Sigmoid colon (tissue), 7 donors: ENCODE measurements around the gene ABCG5. TPM values are rescaled to one million over a fixed set of nuclear protein-coding genes. Genes with fewer than 3 reads are reported as not detected.

Source experiments
- DNase-seq: peaks from one replicate; pipeline ENCODE4 v3.0.0-alpha.2; 2019
- H3K27ac ChIP-seq, 4 donors: fragments of 200-600 bp; sonication (generic); one replicate each; pipeline ENCODE4 v1.5.1; 2016 to 2019; ENCODE audit warnings: mild to moderate bottlenecking in 1 of 4
- H3K27me3 ChIP-seq, 3 donors: fragments of 200-600 bp; sonication (generic); one replicate each; pipeline ENCODE4 v1.5.1; 2019; ENCODE audit warnings: mild to moderate bottlenecking in 1 of 3
- H3K36me3 ChIP-seq, 4 donors: fragments of 200-600 bp; sonication (generic); one replicate each; pipeline ENCODE4 v1.5.1; 2016 to 2019
- H3K4me1 ChIP-seq, 4 donors: fragments of 200-600 bp; sonication (generic); one replicate each; pipeline ENCODE4 v1.5.1; 2017 to 2019
- H3K4me3 ChIP-seq, 4 donors: fragments of 200-600 bp; sonication (generic); one replicate each; pipeline ENCODE4 v1.5.1; 2017 to 2019; ENCODE audit warnings: mild to moderate bottlenecking in 2 of 4, moderate library complexity in 1 of 4
- H3K9me3 ChIP-seq, 4 donors: fragments of 200-600 bp in 3 of 4; sonication (generic) in 3 of 4; one replicate each; pipeline versions ENCODE4 v1.5.1 to v1.6.1; 2013 to 2019
- EP300 ChIP-seq, 4 donors: sonication (generic); formaldehyde crosslinking; IDR thresholded peaks; one replicate each; pipeline ENCODE4 v1.6.1; 2017; ENCODE audit warnings: antibody characterized with exemption in 4 of 4
- POLR2A ChIP-seq, 2 donors: fragments of 450-650 bp; IDR thresholded peaks; one replicate each; pipeline ENCODE4 v1.6.1; 2016; ENCODE audit warnings: antibody characterized with exemption in 2 of 2, mild to moderate bottlenecking in 2 of 2, moderate library complexity in 2 of 2
- POLR2AphosphoS5 ChIP-seq, 4 donors: sonication (generic); formaldehyde crosslinking; IDR thresholded peaks; one replicate each; pipeline ENCODE4 v1.6.1; 2017; ENCODE audit warnings: antibody characterized with exemption in 4 of 4
- WGBS, 2 donors: extraction: QIAGEN DNeasy Blood & Tissue Kit; methylation state at CpG; one replicate each; pipeline ENCODE4 v1.1.7; 2013; 5-methylcytosine and 5-hydroxymethylcytosine counted together
- intact Hi-C: fragments of 100-400 bp; cut with DNase I; formaldehyde crosslinking; loops from one replicate; pipeline ENCODE4 v1.15.1; 2023
- polyA plus RNA-seq, 3 donors: library from polyadenylated mRNA; stranded (reverse); fragments of 200-250 nt; gene quantifications; one replicate each; pipeline ENCODE4 v1.2.3, GENCODE V29; 2013
- total RNA-seq, 4 donors: library from RNA; depleted of rRNA; stranded (reverse); fragments of >200 nt; gene quantifications; one replicate each; pipeline ENCODE4 v1.1.0, GENCODE V29; 2016
- TF ChIP-seq, protein P1 (sequence below), 4 experiments: fragments of 450-650 bp in 3 of 4; fragments of 200-600 bp in 1 of 4; IDR thresholded peaks; one replicate each; pipeline ENCODE4 v1.5.1; 2016 to 2019; ENCODE audit warnings: antibody characterized with exemption in 4 of 4, mild to moderate bottlenecking in 3 of 4, moderate library complexity in 2 of 4
- donor health status: healthy with polysubstance abuse.
- donor health status: Bipolar disorder and iron deficiency.
- donor health status: healthy.

ABCG5 gene
- total and polyA plus RNA-seq, 7 donors: 0.10 to 0.23 TPM; not detected in 5

DNA sequence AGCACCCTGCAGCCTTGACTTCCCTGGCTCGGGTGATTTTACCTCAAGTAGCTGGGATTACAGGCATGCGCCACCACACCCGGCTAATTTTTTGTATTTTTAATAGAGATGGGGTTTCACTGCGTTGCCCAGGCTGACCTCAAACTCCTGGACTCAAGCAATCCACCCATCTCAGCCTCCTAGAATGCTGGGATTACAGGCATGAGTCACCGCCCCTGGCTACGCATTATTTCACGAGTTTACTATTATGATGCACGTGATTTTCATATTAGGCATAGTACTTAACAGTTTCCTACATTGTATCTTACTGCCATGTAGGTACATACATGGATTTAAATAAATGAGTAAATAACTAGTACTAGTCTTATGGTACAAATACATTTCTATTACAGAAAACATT is 60.4 kb downstream of the ABCG5 start:
- Histone ChIP-seq H3K9me3 (no peaks in the 10 kb centered on the region), H3K4me1 (peaks cover 0 to 7% (median 0%) of the 10 kb centered on the region in 4 donors), H3K4me3 (no peak overlapping the region), H3K27ac (no peak overlapping the region), H3K36me3 (peaks cover 0 to 16% (median 5%) of the 10 kb centered on the region in 4 donors), H3K27me3 (no peaks in the 10 kb centered on the region)
- TF ChIP-seq, protein P1, sequence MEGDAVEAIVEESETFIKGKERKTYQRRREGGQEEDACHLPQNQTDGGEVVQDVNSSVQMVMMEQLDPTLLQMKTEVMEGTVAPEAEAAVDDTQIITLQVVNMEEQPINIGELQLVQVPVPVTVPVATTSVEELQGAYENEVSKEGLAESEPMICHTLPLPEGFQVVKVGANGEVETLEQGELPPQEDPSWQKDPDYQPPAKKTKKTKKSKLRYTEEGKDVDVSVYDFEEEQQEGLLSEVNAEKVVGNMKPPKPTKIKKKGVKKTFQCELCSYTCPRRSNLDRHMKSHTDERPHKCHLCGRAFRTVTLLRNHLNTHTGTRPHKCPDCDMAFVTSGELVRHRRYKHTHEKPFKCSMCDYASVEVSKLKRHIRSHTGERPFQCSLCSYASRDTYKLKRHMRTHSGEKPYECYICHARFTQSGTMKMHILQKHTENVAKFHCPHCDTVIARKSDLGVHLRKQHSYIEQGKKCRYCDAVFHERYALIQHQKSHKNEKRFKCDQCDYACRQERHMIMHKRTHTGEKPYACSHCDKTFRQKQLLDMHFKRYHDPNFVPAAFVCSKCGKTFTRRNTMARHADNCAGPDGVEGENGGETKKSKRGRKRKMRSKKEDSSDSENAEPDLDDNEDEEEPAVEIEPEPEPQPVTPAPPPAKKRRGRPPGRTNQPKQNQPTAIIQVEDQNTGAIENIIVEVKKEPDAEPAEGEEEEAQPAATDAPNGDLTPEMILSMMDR (IDR thresholded peaks at IDR 0.05): no peak
- no peak for TF ChIP-seq EP300 (IDR thresholded peaks at IDR 0.05)
- no peak for TF ChIP-seq POLR2AphosphoS5 (IDR thresholded peaks at IDR 0.05)
- TF ChIP-seq POLR2A (IDR thresholded peaks at IDR 0.05): no peak
- WGBS, 2 donors: 92 to 96% methylated on average over 8 of the region's 8 CpGs
- intact Hi-C loops: no loop called here
- DNase-seq: no peak

DNA sequence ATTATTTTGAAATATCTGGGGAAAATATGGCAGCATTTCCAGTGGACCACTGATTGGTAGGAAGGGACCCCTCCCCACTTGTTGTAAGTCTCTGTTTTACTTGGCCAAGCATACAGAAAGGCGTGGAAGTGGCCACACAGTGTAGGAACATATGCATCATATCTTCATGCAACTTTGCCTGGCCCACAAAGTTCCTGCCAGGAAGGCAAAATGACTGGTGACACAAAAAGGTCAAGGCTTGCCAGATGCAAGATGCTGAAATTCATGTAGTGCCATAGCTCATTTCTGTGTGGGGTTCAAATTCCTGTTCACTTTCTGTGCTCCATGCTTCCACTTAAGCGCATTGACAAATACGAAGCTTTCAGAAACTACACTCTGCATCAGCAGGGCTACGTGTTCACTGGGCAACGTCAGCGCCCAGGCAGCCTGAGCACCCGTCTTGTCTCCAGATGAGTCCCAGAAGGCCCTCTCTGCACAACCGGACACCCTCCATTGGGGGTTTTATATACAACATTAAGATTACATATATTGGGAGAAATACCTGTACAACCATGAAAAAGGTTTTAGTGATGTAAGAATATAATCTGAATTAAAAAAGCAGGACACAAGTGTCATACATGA is 61.2 kb downstream of the ABCG5 start:
- intact Hi-C loops: no loop called here

DNA sequence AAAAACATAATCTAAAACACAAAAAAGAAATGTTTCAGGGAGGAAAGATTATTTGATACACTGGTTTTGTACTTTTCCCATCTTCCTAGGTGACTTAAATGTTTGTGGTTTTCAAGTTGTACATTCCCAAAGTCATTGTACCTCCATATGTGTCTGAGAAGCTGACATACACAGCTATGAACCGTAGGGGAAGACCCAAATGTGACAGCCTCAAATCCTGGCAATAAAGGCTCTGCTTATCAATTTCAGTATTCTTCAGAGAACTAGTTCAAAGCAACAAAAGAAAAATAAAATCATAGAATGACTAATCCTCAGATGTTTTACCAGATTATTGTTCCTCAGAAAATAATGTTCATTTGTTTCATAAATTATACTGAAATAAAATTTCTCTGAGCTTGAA is 62.3 kb downstream of the ABCG5 start:
- Histone ChIP-seq H3K4me3 (no peak overlapping the region), H3K36me3 (peaks cover 0 to 16% (median 5%) of the 10 kb centered on the region in 4 donors), H3K27ac (no peak overlapping the region), H3K4me1 (peaks cover 0 to 7% (median 0%) of the 10 kb centered on the region in 4 donors), H3K27me3 (no peaks in the 10 kb centered on the region), H3K9me3 (no peaks in the 10 kb centered on the region)
- WGBS, 2 donors: 76 to 82% methylated on average over 1 of the region's 1 CpG
- no peak for TF ChIP-seq EP300 (IDR thresholded peaks at IDR 0.05)
- no peak for TF ChIP-seq POLR2A (IDR thresholded peaks at IDR 0.05)
- TF ChIP-seq, protein P1 (IDR thresholded peaks at IDR 0.05): no peak
- TF ChIP-seq POLR2AphosphoS5 (IDR thresholded peaks at IDR 0.05): no peak
- no peak for DNase-seq
- intact Hi-C loops: no loop called here

More for the DNA sequence above, 61.2 kb downstream of the ABCG5 start:
- no peak overlapping the region for H3K4me3 ChIP-seq
- H3K27me3 ChIP-seq: no peaks in the 10 kb centered on the region
- H3K9me3 ChIP-seq: no peaks in the 10 kb centered on the region
- DNase-seq: no peak
- H3K36me3 ChIP-seq: peaks cover 0 to 16% (median 5%) of the 10 kb centered on the region in 4 donors
- no peak overlapping the region for H3K27ac ChIP-seq
- 96 to 97% methylated on average over 8 of the region's 8 CpGs for WGBS, 2 donors
- TF ChIP-seq POLR2AphosphoS5 (IDR thresholded peaks at IDR 0.05): no peak
- TF ChIP-seq, protein P1 (IDR thresholded peaks at IDR 0.05): no peak
- TF ChIP-seq POLR2A (IDR thresholded peaks at IDR 0.05): no peak
- TF ChIP-seq EP300 (IDR thresholded peaks at IDR 0.05): no peak
- H3K4me1 ChIP-seq: peaks cover 0 to 7% (median 0%) of the 10 kb centered on the region in 4 donors

DNA sequence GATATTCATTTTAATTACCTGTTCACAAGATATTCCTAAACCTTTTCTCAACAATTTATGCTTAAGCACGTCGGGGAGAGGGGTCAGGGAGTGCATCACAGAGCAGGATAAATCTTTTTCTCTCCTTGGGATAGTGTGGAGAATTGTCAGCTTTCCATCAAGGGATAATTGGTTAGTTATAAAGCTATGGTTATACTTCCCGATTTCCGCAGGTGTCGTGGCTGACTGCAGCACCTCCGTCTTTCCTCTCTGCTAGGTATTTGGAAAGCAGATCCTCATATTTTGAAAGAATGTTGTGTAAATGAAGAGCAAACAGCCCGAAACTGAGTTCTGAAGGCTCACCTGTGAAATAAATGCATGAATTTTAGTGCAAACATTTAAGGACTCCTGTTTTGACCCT is 64.0 kb downstream of the ABCG5 start:
- DNase-seq: no peak
- no peaks in the 10 kb centered on the region for H3K27me3 ChIP-seq
- WGBS, 2 donors: 9 to 23% methylated on average over 7 of the region's 7 CpGs
- no peaks in the 10 kb centered on the region for H3K9me3 ChIP-seq
- TF ChIP-seq EP300 (IDR thresholded peaks at IDR 0.05) (no peak), POLR2A (IDR thresholded peaks at IDR 0.05) (no peak), POLR2AphosphoS5 (IDR thresholded peaks at IDR 0.05) (no peak)
- TF ChIP-seq, protein P1 (IDR thresholded peaks at IDR 0.05): no peak
- peak overlapping the region; percentile 63 to 83 (median 72) for H3K4me3 ChIP-seq
- peak overlapping the region; percentile 82 to 89 (median 86) for H3K27ac ChIP-seq
- intact Hi-C loops: loop anchor here (5.0 kb wide), 1 partner anchor 162 kb away; no protein-coding TSS in a partner anchor
- peaks cover 0 to 16% (median 5%) of the 10 kb centered on the region in 4 donors for H3K36me3 ChIP-seq
- peaks cover 0 to 7% (median 0%) of the 10 kb centered on the region in 4 donors for H3K4me1 ChIP-seq
